Measurements from ENCODE around the gene PLK3. TPM values are rescaled to one million over a fixed set of nuclear protein-coding genes. Genes with fewer than 3 reads are reported as not detected.
A peak's percentile ranks its signal among the peaks of the same experiment; 100 is the strongest.

PLK3 gene
- total and polyA plus RNA-seq, 9 of the 15 experiments (the other 6 are each of a cell fraction or from before 2014, with no cell fraction given): 0.52 to 22.7 (median 11.0) TPM

- TF ChIP-seq GTF2E2 (tag; IDR thresholded peaks at IDR 0.05) (0 out of 2 replicates have a peak, but pooled peaks have one; percentile 27), ATF7 (IDR thresholded peaks at IDR 0.05) (peak; percentile 95), CBX5 (IDR thresholded peaks at IDR 0.05; ENCODE audit: borderline replicate concordance, low read depth) (no peak; the same call in 1 of the 2 replicates), MLX (CRISPR knock-in tag; conservative IDR thresholded peaks at IDR 0.05) (0 out of 4 replicates have a peak, but pooled peaks of 1 of the 2 experiments have one; percentile 65), DMBX1 (CRISPR knock-in tag; IDR thresholded peaks at IDR 0.05; ENCODE audit: borderline replicate concordance) (peak; percentile 57; the same call in 1 of the 2 replicates), FOXK2 (conservative IDR thresholded peaks at IDR 0.05 in 1 of 2, IDR thresholded peaks at IDR 0.05 in 1 of 2; ENCODE audit: low read depth in 2 of 2) (peak; percentile 90 to 94; a peak in 3 of 4 replicates), NUFIP1 (IDR thresholded peaks at IDR 0.05; ENCODE audit: partially characterized antibody) (peak; percentile 62), USF1 (CRISPR knock-in tag; IDR thresholded peaks at IDR 0.05) (no peak; the same call in 1 of the 2 replicates), SIN3B (IDR thresholded peaks at IDR 0.05; ENCODE audit: low read depth) (peak; percentile 51), TRIM28 (IDR thresholded peaks at IDR 0.05) (peak; percentile 76; the same call in 1 of the 2 replicates), ZNF584 (CRISPR knock-in tag; IDR thresholded peaks at IDR 0.05; ENCODE audit: low read depth) (peak; percentile 79; the same call in 1 of the 2 replicates), NFIC (IDR thresholded peaks at IDR 0.05) (peak; percentile 48), RAD21 (CRISPR knock-in tag; conservative IDR thresholded peaks at IDR 0.05 in 1 of 2, IDR thresholded peaks at IDR 0.05 in 1 of 2) (peak; percentile 91 to 96), SOX6 (IDR thresholded peaks at IDR 0.05) (peak; percentile 65; the same call in 1 of the 2 replicates), SFPQ (IDR thresholded peaks at IDR 0.05; ENCODE audit: low read depth, low read length) (no peak), LARP7 (IDR thresholded peaks at IDR 0.05) (no peak; the same call in 1 of the 2 replicates), PHF8 (IDR thresholded peaks at IDR 0.05; ENCODE audit: borderline replicate concordance, low read length) (peak; percentile 93; the same call in 1 of the 2 replicates), ZNF184 (CRISPR knock-in tag; IDR thresholded peaks at IDR 0.05) (no peak)
Observed at GRCh38 chr1:44799770-44800584, at the start of gene PLK3 (continued).
